OCI-LY7 (cell line): ENCODE data around the gene ZNF441. TPM values are rescaled to one million over a fixed set of nuclear protein-coding genes. Genes with fewer than 3 reads are reported as not detected.

Experiments used
- BruUV-seq: library from RNA; stranded (reverse); fragments of 400-500 nt; replicated peaks from 2 replicates; lab custom pipeline; 2021; lab: Mats Ljungman, UMichigan
- CTCF ChIA-PET: fragments of 300-600 bp; sonication (Branson Sonifier 250); formaldehyde crosslinking; loops from one replicate; lab custom pipeline; 2022; ENCODE audit warnings: antibody characterized with exemption; ENCODE audit not compliant: unreplicated experiment; lab: Charles Lee
- POLR2A ChIA-PET: fragments of 300-600 bp; sonication (Branson Sonifier 250); formaldehyde crosslinking; loops from one replicate; lab custom pipeline; 2022; ENCODE audit warnings: antibody characterized with exemption; lab: Charles Lee
- DNase-seq: peaks from one replicate; pipeline ENCODE4 v3.0.0-alpha.2; 2015; ENCODE audit warnings: low spot score
- H2AFZ ChIP-seq: fragments of 200-600 bp; sonication (generic), shearing (Covaris generic); 2 replicates; pipeline ENCODE4 v1.6.1; 2014; ENCODE audit warnings: mild to moderate bottlenecking, antibody characterized with exemption, low read length, moderate library complexity
- H3K27ac ChIP-seq: fragments of 200-600 bp; sonication (generic); 2 replicates; pipeline ENCODE4 v1.5.1; 2014; ENCODE audit warnings: mixed run types, low read depth, mild to moderate bottlenecking, moderate library complexity, low read length, inconsistent platforms; ENCODE audit not compliant: poor library complexity, severe bottlenecking
- H3K36me3 ChIP-seq: fragments of 200-600 bp; sonication (generic); 2 replicates; pipeline ENCODE4 v1.6.1; 2014; ENCODE audit warnings: mild to moderate bottlenecking, antibody characterized with exemption, low read length, moderate library complexity, mixed read lengths; ENCODE audit not compliant: insufficient read depth
- H3K4me1 ChIP-seq: fragments of 200-600 bp; sonication (generic); 2 replicates; pipeline ENCODE4 v1.5.1; 2014; ENCODE audit warnings: mild to moderate bottlenecking, low read length; ENCODE audit not compliant: insufficient read depth, poor library complexity, severe bottlenecking
- H3K4me2 ChIP-seq: fragments of 200-600 bp; sonication (generic); 2 replicates; pipeline ENCODE4 v1.6.1; 2014; ENCODE audit warnings: mild to moderate bottlenecking, low read length
- H3K4me3 ChIP-seq: fragments of 200-600 bp; sonication (generic); 2 replicates; pipeline ENCODE4 v1.5.1; 2014; ENCODE audit warnings: mild to moderate bottlenecking, low read depth, low read length; ENCODE audit not compliant: poor library complexity, severe bottlenecking
- H3K79me2 ChIP-seq: fragments of 200-600 bp; sonication (generic); 2 replicates; pipeline ENCODE4 v1.6.1; 2016; ENCODE audit warnings: low read depth, mild to moderate bottlenecking, low read length, moderate library complexity, mixed read lengths; ENCODE audit not compliant: insufficient read depth
- H3K9me2 ChIP-seq: fragments of 200-600 bp; sonication (generic); 2 replicates; pipeline ENCODE4 v1.6.1; 2016; ENCODE audit warnings: mild to moderate bottlenecking, low read length, mixed read lengths; ENCODE audit not compliant: insufficient read depth
- H3K9me3 ChIP-seq: fragments of 200-600 bp; sonication (generic); 2 replicates; pipeline ENCODE4 v1.6.1; 2014; ENCODE audit warnings: mild to moderate bottlenecking, mixed run types, low read length, mixed read lengths
- H4K20me1 ChIP-seq: fragments of 200-600 bp; sonication (generic); 2 replicates; pipeline ENCODE4 v1.6.1; 2014; ENCODE audit warnings: mild to moderate bottlenecking, antibody characterized with exemption, low read length, moderate library complexity, mixed read lengths; ENCODE audit not compliant: insufficient read depth
- EZH2phosphoT487 ChIP-seq: fragments of 200-600 bp; sonication (generic); IDR thresholded peaks from 2 replicates; pipeline ENCODE4 v1.6.1; 2018; ENCODE audit warnings: low read depth, borderline replicate concordance, mild to moderate bottlenecking, mixed run types, antibody characterized with exemption, low read length, moderate library complexity, mixed read lengths
- intact Hi-C: fragments of 100-400 bp; cut with micrococcal nuclease; formaldehyde crosslinking; loops from one replicate; pipeline ENCODE4 v1.10.0; 2022; ENCODE audit not compliant: unreplicated experiment
- total RNA-seq, 2 experiments: library from RNA; depleted of rRNA in 1 of 2; stranded (reverse); fragments of >200 nt in 1 of 2; shearing (Covaris generic) in 1 of 2; gene quantifications; 2 replicates each; pipeline ENCODE4 v1.2.3, GENCODE V29; 2014 to 2022
- TF ChIP-seq, protein P1 (sequence below): fragments of 200-600 bp; sonication (generic); conservative IDR thresholded peaks from 2 replicates; pipeline ENCODE4 v1.5.1; 2014; ENCODE audit warnings: mild to moderate bottlenecking, antibody characterized with exemption, low read length, moderate library complexity, mixed read lengths

The ZNF441 gene
- total RNA-seq, 2 experiments from 2014 or later, result 8.4 to 14.5 TPM

DNA sequence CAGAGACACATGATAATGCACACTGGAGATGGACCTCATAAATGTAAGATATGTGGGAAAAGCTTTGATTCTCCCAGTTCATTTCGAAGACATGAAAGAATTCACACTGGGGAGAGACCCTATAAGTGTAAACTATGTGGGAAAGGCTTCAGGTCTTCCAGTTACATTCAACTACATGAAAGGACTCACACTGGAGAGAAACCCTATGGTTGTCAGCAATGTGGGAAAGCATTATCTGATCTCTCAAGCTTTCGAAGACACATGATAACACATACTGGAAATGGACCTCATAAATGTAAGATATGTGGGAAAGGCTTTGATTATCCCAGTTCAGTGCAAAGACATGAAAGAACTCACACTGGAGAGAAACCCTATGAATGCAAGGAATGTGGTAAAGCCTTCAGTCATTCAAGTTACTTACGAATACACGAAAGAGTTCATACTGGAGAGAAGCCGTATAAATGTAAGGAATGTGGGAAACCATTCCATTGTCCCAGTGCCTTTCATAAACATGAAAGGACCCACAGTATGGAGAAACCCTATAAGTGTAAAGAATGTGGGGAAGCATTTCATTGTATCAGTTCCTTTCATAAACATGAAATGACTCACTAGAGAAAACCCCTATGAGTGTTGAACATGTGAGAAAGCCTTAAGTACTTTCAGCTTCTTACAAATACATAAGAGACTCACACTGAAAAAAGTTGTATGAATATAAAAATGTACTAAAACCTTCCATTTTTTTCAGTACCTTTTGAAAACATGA lies 14.7 kb downstream of the ZNF441 start:
- Histone ChIP-seq H3K4me2 (no peak overlapping the region), H2AFZ (no peak overlapping the region), H3K79me2 (no peaks in the 10 kb centered on the region), H3K9me2 (no peaks in the 10 kb centered on the region), H3K27ac (no peak overlapping the region), H3K36me3 (peaks cover 63% of the 10 kb centered on the region), H3K4me3 (no peak overlapping the region), H3K9me3 (peaks cover 20% of the 10 kb centered on the region; the same call in 1 of the 2 replicates), H3K4me1 (no peaks in the 10 kb centered on the region), H4K20me1 (no peaks in the 10 kb centered on the region)
- CTCF ChIA-PET, result interaction anchor here (0.6 kb wide), 1 partner anchor 182 kb away, joined by 3 read pairs; no protein-coding TSS in a partner anchor
- POLR2A ChIA-PET, result interaction anchor here (0.6 kb wide), 1 partner anchor 136 kb away, joined by 5 read pairs; no protein-coding TSS in a partner anchor
- intact Hi-C loops, result no loop called here
- no peak for DNase-seq
- TF ChIP-seq, protein P1, sequence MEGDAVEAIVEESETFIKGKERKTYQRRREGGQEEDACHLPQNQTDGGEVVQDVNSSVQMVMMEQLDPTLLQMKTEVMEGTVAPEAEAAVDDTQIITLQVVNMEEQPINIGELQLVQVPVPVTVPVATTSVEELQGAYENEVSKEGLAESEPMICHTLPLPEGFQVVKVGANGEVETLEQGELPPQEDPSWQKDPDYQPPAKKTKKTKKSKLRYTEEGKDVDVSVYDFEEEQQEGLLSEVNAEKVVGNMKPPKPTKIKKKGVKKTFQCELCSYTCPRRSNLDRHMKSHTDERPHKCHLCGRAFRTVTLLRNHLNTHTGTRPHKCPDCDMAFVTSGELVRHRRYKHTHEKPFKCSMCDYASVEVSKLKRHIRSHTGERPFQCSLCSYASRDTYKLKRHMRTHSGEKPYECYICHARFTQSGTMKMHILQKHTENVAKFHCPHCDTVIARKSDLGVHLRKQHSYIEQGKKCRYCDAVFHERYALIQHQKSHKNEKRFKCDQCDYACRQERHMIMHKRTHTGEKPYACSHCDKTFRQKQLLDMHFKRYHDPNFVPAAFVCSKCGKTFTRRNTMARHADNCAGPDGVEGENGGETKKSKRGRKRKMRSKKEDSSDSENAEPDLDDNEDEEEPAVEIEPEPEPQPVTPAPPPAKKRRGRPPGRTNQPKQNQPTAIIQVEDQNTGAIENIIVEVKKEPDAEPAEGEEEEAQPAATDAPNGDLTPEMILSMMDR, result no peak
- no peak for TF ChIP-seq EZH2phosphoT487
- no TSS peak for BruUV-seq

GRCh38 chr19:11783767-11784166 lies 17.0 kb downstream of the ZNF441 start:
- Histone ChIP-seq H3K27ac (no peak overlapping the region), H3K4me3 (no peak overlapping the region), H3K9me3 (peaks cover 22% of the 10 kb centered on the region), H3K4me1 (no peaks in the 10 kb centered on the region), H3K9me2 (no peaks in the 10 kb centered on the region), H4K20me1 (no peaks in the 10 kb centered on the region), H3K79me2 (no peaks in the 10 kb centered on the region), H3K4me2 (no peak overlapping the region), H3K36me3 (peaks cover 47% of the 10 kb centered on the region), H2AFZ (no peak overlapping the region)
- no peak for DNase-seq
- no TSS peak for BruUV-seq
- intact Hi-C loops, result no loop called here
- ChIA-PET POLR2A (no interaction called here), CTCF (no interaction called here)
- no peak for TF ChIP-seq EZH2phosphoT487
- TF ChIP-seq, protein P1, result no peak

GRCh38 chr19:11784356-11784755 lies 17.6 kb downstream of the ZNF441 start:
- ChIA-PET POLR2A (interaction anchor here (0.7 kb wide), 1 partner anchor 188 kb away, joined by 4 read pairs; no protein-coding TSS in a partner anchor), CTCF (no interaction called here)
- intact Hi-C loops, result no loop called here
- Histone ChIP-seq H3K4me3 (no peak overlapping the region), H3K4me2 (no peak overlapping the region), H3K27ac (no peak overlapping the region), H3K9me2 (no peaks in the 10 kb centered on the region), H4K20me1 (no peaks in the 10 kb centered on the region), H3K9me3 (peaks cover 28% of the 10 kb centered on the region), H3K36me3 (peaks cover 41% of the 10 kb centered on the region), H2AFZ (no peak overlapping the region), H3K79me2 (no peaks in the 10 kb centered on the region), H3K4me1 (no peaks in the 10 kb centered on the region)
- no TSS peak for BruUV-seq
- no peak for DNase-seq
- no peak for TF ChIP-seq EZH2phosphoT487
- TF ChIP-seq, protein P1, result no peak
